Ishikawa (cell line): ENCODE measurements around the gene EGF.

ENCODE experiments used
- CEBPB ChIP-seq: IDR thresholded peaks from 2 replicates; pipeline ENCODE4 v1.6.1; 2012
- CREB1 ChIP-seq: IDR thresholded peaks from 2 replicates; pipeline ENCODE4 v1.6.1; 2012; ENCODE audit warnings: low read depth
- EGR1 ChIP-seq: IDR thresholded peaks from 2 replicates; pipeline ENCODE4 v1.6.1; 2012
- EP300 ChIP-seq: IDR thresholded peaks from 2 replicates; pipeline ENCODE4 v1.6.1; 2012; ENCODE audit warnings: borderline replicate concordance
- NFIC ChIP-seq: IDR thresholded peaks from 2 replicates; pipeline ENCODE4 v1.6.1; 2012
- RAD21 ChIP-seq: IDR thresholded peaks from 2 replicates; pipeline ENCODE4 v1.6.1; 2012; ENCODE audit warnings: low read depth
- TAF1 ChIP-seq: IDR thresholded peaks from 2 replicates; pipeline ENCODE4 v1.6.1; 2012; ENCODE audit warnings: low read depth, mild to moderate bottlenecking
- TCF12 ChIP-seq: IDR thresholded peaks from 2 replicates; pipeline ENCODE4 v1.6.1; 2012; ENCODE audit warnings: low read depth
- TEAD4 ChIP-seq: IDR thresholded peaks from 2 replicates; pipeline ENCODE4 v1.6.1; 2012
- YY1 ChIP-seq: IDR thresholded peaks from 2 replicates; pipeline ENCODE4 v1.6.1; 2012; ENCODE audit warnings: low read depth
- TF ChIP-seq, protein P1 (sequence below): IDR thresholded peaks from 2 replicates; pipeline ENCODE4 v1.6.1; 2012
- TF ChIP-seq, protein P2 (sequence below): IDR thresholded peaks from 2 replicates; pipeline ENCODE4 v1.6.1; 2012; ENCODE audit warnings: low read depth, mild to moderate bottlenecking
- TF ChIP-seq, protein P3 (sequence below): IDR thresholded peaks from 2 replicates; pipeline ENCODE4 v1.6.1; 2012

DNA sequence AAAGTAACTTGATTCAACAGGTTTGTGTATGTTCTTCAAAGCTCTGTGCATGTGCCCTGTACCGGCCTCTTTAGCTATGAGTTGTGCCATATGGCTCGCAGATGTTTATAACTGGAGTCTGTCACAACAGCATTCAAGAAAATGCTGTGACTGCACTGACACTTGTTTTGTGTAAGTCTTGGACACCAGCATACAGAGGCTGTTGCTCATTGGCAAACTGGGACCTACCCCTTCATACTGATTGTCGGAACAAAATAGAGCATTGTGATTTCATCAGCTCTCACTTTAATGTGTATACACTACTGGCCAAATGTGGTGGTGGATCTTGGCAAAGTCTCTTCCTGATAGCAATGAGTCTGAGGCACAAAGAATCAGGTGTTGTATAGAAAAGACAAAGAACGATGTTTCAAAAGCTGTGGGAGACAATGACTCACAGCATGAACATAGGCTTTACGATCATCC lies 133.9 kb downstream of the EGF start:
- TF ChIP-seq EP300 = no peak
- no peak for TF ChIP-seq EGR1
- TF ChIP-seq NFIC = no peak
- TF ChIP-seq, protein P1, sequence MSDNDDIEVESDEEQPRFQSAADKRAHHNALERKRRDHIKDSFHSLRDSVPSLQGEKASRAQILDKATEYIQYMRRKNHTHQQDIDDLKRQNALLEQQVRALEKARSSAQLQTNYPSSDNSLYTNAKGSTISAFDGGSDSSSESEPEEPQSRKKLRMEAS = no peak
- TF ChIP-seq, protein P2, sequence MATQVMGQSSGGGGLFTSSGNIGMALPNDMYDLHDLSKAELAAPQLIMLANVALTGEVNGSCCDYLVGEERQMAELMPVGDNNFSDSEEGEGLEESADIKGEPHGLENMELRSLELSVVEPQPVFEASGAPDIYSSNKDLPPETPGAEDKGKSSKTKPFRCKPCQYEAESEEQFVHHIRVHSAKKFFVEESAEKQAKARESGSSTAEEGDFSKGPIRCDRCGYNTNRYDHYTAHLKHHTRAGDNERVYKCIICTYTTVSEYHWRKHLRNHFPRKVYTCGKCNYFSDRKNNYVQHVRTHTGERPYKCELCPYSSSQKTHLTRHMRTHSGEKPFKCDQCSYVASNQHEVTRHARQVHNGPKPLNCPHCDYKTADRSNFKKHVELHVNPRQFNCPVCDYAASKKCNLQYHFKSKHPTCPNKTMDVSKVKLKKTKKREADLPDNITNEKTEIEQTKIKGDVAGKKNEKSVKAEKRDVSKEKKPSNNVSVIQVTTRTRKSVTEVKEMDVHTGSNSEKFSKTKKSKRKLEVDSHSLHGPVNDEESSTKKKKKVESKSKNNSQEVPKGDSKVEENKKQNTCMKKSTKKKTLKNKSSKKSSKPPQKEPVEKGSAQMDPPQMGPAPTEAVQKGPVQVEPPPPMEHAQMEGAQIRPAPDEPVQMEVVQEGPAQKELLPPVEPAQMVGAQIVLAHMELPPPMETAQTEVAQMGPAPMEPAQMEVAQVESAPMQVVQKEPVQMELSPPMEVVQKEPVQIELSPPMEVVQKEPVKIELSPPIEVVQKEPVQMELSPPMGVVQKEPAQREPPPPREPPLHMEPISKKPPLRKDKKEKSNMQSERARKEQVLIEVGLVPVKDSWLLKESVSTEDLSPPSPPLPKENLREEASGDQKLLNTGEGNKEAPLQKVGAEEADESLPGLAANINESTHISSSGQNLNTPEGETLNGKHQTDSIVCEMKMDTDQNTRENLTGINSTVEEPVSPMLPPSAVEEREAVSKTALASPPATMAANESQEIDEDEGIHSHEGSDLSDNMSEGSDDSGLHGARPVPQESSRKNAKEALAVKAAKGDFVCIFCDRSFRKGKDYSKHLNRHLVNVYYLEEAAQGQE = no peak
- no peak for TF ChIP-seq YY1
- TF ChIP-seq CREB1 = no peak
- TF ChIP-seq, protein P3, sequence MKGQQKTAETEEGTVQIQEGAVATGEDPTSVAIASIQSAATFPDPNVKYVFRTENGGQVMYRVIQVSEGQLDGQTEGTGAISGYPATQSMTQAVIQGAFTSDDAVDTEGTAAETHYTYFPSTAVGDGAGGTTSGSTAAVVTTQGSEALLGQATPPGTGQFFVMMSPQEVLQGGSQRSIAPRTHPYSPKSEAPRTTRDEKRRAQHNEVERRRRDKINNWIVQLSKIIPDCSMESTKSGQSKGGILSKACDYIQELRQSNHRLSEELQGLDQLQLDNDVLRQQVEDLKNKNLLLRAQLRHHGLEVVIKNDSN = no peak
- TF ChIP-seq RAD21 = no peak
- no peak for TF ChIP-seq CEBPB
- no peak for TF ChIP-seq TAF1
- TF ChIP-seq TCF12 = no peak
- TF ChIP-seq TEAD4 = no peak
